GM12878 (cell line): ENCODE results near the gene RAD51B. TPM values are rescaled to one million over a fixed set of nuclear protein-coding genes. Genes with fewer than 3 reads are reported as not detected.

Experiments
- ATAC-seq: fragments of 200-7000 bp; cut with Tn5 transposase; 3 replicates; pipeline ENCODE4 v1.9.1; 2020; ENCODE audit warnings: mild to moderate bottlenecking, moderate library complexity
- BruUV-seq: library from RNA; stranded (reverse); fragments of 400-500 nt; replicated peaks from 2 replicates; lab custom pipeline; 2021; lab: Mats Ljungman, UMichigan
- CTCF ChIA-PET: fragments of 300-600 bp; sonication (Branson Sonifier 250); formaldehyde crosslinking; extraction: SDS; loops from one replicate; lab custom pipeline; 2021; ENCODE audit warnings: inconsistent platforms; lab: Yijun Ruan, JAX
- POLR2A ChIA-PET: fragments of 350-600 bp; formaldehyde crosslinking; extraction: SDS; loops from one replicate; lab custom pipeline; 2021; ENCODE audit warnings: inconsistent platforms; lab: Charles Lee
- RAD21 ChIA-PET: fragments of 300-600 bp; sonication (Branson Sonifier 250); formaldehyde crosslinking; loops from one replicate; lab custom pipeline; 2023; ENCODE audit warnings: antibody characterized with exemption; ENCODE audit not compliant: unreplicated experiment; lab: Charles Lee
- SMC1A ChIA-PET: fragments of 300-600 bp; sonication (Branson Sonifier 250); formaldehyde crosslinking; loops from one replicate; lab custom pipeline; 2023; ENCODE audit not compliant: unreplicated experiment, uncharacterized antibody; lab: Charles Lee
- DNase-seq: peaks from one replicate; pipeline ENCODE4 v3.0.0-alpha.2; 2011; ENCODE audit warnings: low read depth, low spot score
- FAIRE-seq: peaks from 3 replicates; lab custom pipeline; 2011; peaks lifted over from hg19 to GRCh38; lab: Jason Lieb, UNC
- H2AFZ ChIP-seq: 2 replicates; pipeline ENCODE4 v1.6.0; 2011; ENCODE audit warnings: low read depth, low read length, control low read depth; ENCODE audit not compliant: control insufficient read depth
- H3K27ac ChIP-seq: 2 replicates; pipeline ENCODE4 v1.5.1; 2011; ENCODE audit warnings: control low read depth; ENCODE audit not compliant: control insufficient read depth, insufficient read depth
- H3K27me3 ChIP-seq, 2 experiments: replicated peaks in 1 of 2; 2 replicates each; pipeline versions ENCODE4 v1.6.0 to v1.6.1; 2011; ENCODE audit warnings: low read length in 1 of 2; ENCODE audit not compliant: control insufficient read depth in 2 of 2, insufficient read depth in 2 of 2
- H3K36me3 ChIP-seq, 2 experiments: 2 replicates each; pipeline ENCODE4 v1.5.1; 2011; ENCODE audit warnings: low read length in 1 of 2; ENCODE audit not compliant: control insufficient read depth in 2 of 2, insufficient read depth in 2 of 2
- H3K4me1 ChIP-seq: 2 replicates; pipeline ENCODE4 v1.6.1; 2011; ENCODE audit warnings: mild to moderate bottlenecking, low read length, moderate library complexity, mixed read lengths; ENCODE audit not compliant: control insufficient read depth, insufficient read depth
- H3K4me2 ChIP-seq: 2 replicates; pipeline ENCODE4 v1.6.0; 2011; ENCODE audit warnings: control low read depth; ENCODE audit not compliant: control insufficient read depth, insufficient read depth
- H3K4me3 ChIP-seq: fragments of 200-600 bp; sonication (generic); 2 replicates; pipeline ENCODE4 v1.5.1; 2016
- H3K79me2 ChIP-seq: 2 replicates; pipeline ENCODE4 v1.6.0; 2011; ENCODE audit warnings: low read length; ENCODE audit not compliant: control insufficient read depth, insufficient read depth
- H3K9ac ChIP-seq: 2 replicates; pipeline ENCODE4 v1.8.0; 2011; ENCODE audit warnings: low read length, control low read depth, mixed read lengths; ENCODE audit not compliant: control insufficient read depth, insufficient read depth
- H3K9me3 ChIP-seq: replicated peaks from 3 replicates; pipeline ENCODE4 v1.5.1; 2011; ENCODE audit warnings: mild to moderate bottlenecking, low read length; ENCODE audit not compliant: control insufficient read depth, insufficient read depth
- H4K20me1 ChIP-seq: 2 replicates; pipeline ENCODE4 v1.6.0; 2011; ENCODE audit not compliant: control insufficient read depth, insufficient read depth
- BRCA1 ChIP-seq: IDR thresholded peaks from 2 replicates; pipeline ENCODE4 v1.6.1; 2011; ENCODE audit warnings: low read depth, low read length, improper control_type of control experiment
- CBX3 ChIP-seq: fragments of 200-600 bp; sonication (generic); IDR thresholded peaks from 2 replicates; pipeline ENCODE4 v1.6.1; 2016; ENCODE audit warnings: low read depth, borderline replicate concordance
- CHD2 ChIP-seq: IDR thresholded peaks from 2 replicates; pipeline ENCODE4 v1.6.1; 2011; ENCODE audit warnings: low read depth, low read length, improper control_type of control experiment, borderline replicate concordance
- DPF2 ChIP-seq: fragments of 450-650 bp; IDR thresholded peaks from 2 replicates; pipeline ENCODE4 v1.6.1; 2017; ENCODE audit warnings: mild to moderate bottlenecking
- ETV6 ChIP-seq, 2 experiments: fragments of 450-650 bp in 1 of 2; IDR thresholded peaks in 1 of 2; conservative IDR thresholded peaks in 1 of 2; 2 replicates each; pipeline ENCODE4 v1.6.1; 2014; ENCODE audit warnings: antibody characterized with exemption in 1 of 2, borderline replicate concordance in 1 of 2, low read depth in 1 of 2, mild to moderate bottlenecking in 1 of 2, moderate library complexity in 1 of 2
- EZH2 ChIP-seq: IDR thresholded peaks from 2 replicates; pipeline ENCODE4 v1.6.1; 2012; ENCODE audit warnings: low read depth, mild to moderate bottlenecking, control low read depth, inconsistent platforms, low read length, borderline replicate concordance; ENCODE audit not compliant: control insufficient read depth
- HDAC2 ChIP-seq: fragments of 200-600 bp; sonication (generic); IDR thresholded peaks from 2 replicates; pipeline ENCODE4 v1.6.1; 2017
- IRF4 ChIP-seq: IDR thresholded peaks from 2 replicates; pipeline ENCODE4 v1.6.1; 2011; ENCODE audit warnings: low read depth, low read length
- MTA2 ChIP-seq: fragments of 450-650 bp; IDR thresholded peaks from 2 replicates; pipeline ENCODE4 v1.6.1; 2016; ENCODE audit warnings: low read depth, mild to moderate bottlenecking, moderate library complexity
- PAX5 ChIP-seq: IDR thresholded peaks from 2 replicates; pipeline ENCODE4 v1.6.1; 2011; ENCODE audit warnings: low read depth, low read length, borderline replicate concordance
- SIX5 ChIP-seq: IDR thresholded peaks from 2 replicates; pipeline ENCODE4 v1.6.1; 2011; ENCODE audit warnings: mild to moderate bottlenecking, low read depth, low read length, moderate library complexity; ENCODE audit not compliant: severe bottlenecking
- SREBF1 ChIP-seq: IDR thresholded peaks from 2 replicates; pipeline ENCODE4 v1.6.1; 2012; ENCODE audit warnings: mild to moderate bottlenecking, low read length
- TAF1 ChIP-seq: IDR thresholded peaks from 2 replicates; pipeline ENCODE4 v1.6.1; 2011; ENCODE audit warnings: mild to moderate bottlenecking, low read depth, low read length, borderline replicate concordance
- WGBS: methylation state at CpG from one replicate; pipeline ENCODE4 v1.1.6; 2016; ENCODE audit warnings: low lambda C conversion rate; ENCODE audit not compliant: insufficient replicate concordance, insufficient coverage; ENCODE audit errors: missing lambda C conversion rate; 5-methylcytosine and 5-hydroxymethylcytosine counted together
- in situ Hi-C: fragments of 300-500 bp; cut with MboI; formaldehyde crosslinking; loops from 9 replicates; pipeline ENCODE4 v1.14.3; 2018; ENCODE audit warnings: mixed read lengths
- intact Hi-C: fragments of 100-400 bp; cut with micrococcal nuclease; formaldehyde crosslinking; loops from one replicate; pipeline ENCODE4 v1.14.2; 2022; ENCODE audit not compliant: unreplicated experiment
- polyA plus RNA-seq, 11 experiments: library from polyadenylated mRNA; depleted of rRNA in 4 of 11; unstranded in 6 of 11; stranded (reverse) in 5 of 11; fragments of >200 nt; fragmentation: Nextera tagmentation in 4 of 11; fragmentation: Illumina TruSeq in 1 of 11; extraction: Ambion mirVana in 4 of 11; extraction: Trizol in 1 of 11; gene quantifications; 1 replicate in 1 of 11; 2 replicates in 10 of 11; pipeline versions ENCODE4 v1.2.1 to v1.2.3, GENCODE V29; 2011 to 2016; ENCODE audit warnings: inconsistent platforms in 2 of 11, missing spikeins in 2 of 11, low read depth in 1 of 11
- total RNA-seq, 4 experiments: library from RNA; depleted of rRNA in 3 of 4; stranded (reverse); fragments of >200 nt in 3 of 4; fragmentation: Illumina TruSeq in 1 of 4; extraction: Trizol in 1 of 4; gene quantifications; 2 replicates each; pipeline versions ENCODE4 v1.2.1 to v1.2.3, GENCODE V29; 2013 to 2021

RAD51B gene
- total and polyA plus RNA-seq, 10 of the 15 experiments (the other 5 are each of a cell fraction or from before 2014, with no cell fraction given) = 9.8 to 26.8 (median 21.3) TPM

GRCh38 chr14:68499451-68499850 is 679.9 kb downstream of the RAD51B start:
- TF ChIP-seq PAX5 = no peak
- TF ChIP-seq ETV6 (conservative IDR thresholded peaks at IDR 0.05 in 1 of 2, IDR thresholded peaks at IDR 0.05 in 1 of 2; ENCODE audit: borderline replicate concordance in 1 of 2, low read depth in 1 of 2) = no peak
- TF ChIP-seq SIX5 = no peak
- TF ChIP-seq IRF4 = no peak
- TF ChIP-seq EZH2 = no peak
- no peak for TF ChIP-seq DPF2
- TF ChIP-seq CBX3 = no peak
- no peak for TF ChIP-seq HDAC2
- TF ChIP-seq SREBF1 = no peak
- no peak for TF ChIP-seq CHD2
- no peak for TF ChIP-seq MTA2
- TF ChIP-seq BRCA1 = no peak
- no peak for TF ChIP-seq TAF1
- Histone ChIP-seq H3K9ac (no peak overlapping the region), H3K4me1 (peaks cover 18% of the 10 kb centered on the region), H3K4me2 (no peak overlapping the region), H3K79me2 (no peaks in the 10 kb centered on the region), H4K20me1 (no peaks in the 10 kb centered on the region), H2AFZ (no peak overlapping the region), H3K27me3 (no peaks in the 10 kb centered on the region), H3K9me3 (no peaks in the 10 kb centered on the region), H3K36me3 (no peaks in the 10 kb centered on the region), H3K4me3 (no peak overlapping the region), H3K27ac (no peak overlapping the region)
- ChIA-PET POLR2A (no interaction called here), RAD21 (no interaction called here), CTCF (interaction anchor here (0.7 kb wide), 1 partner anchor 10 kb away, joined by 3 read pairs; no protein-coding TSS in a partner anchor), SMC1A (no interaction called here)
- in situ Hi-C loops = no loop called here
- FAIRE-seq (no peak), DNase-seq (no peak), ATAC-seq (no peak)
- intact Hi-C loops = loop anchor here (5.0 kb wide), 3 partner anchors 163 to 288 kb away; no protein-coding TSS in a partner anchor
- 70% methylated on average over 6 of the region's 6 CpGs for WGBS
- no TSS peak for BruUV-seq
